HCT116 (cell line): ENCODE measurements around the gene CASK. TPM values are rescaled to one million over a fixed set of nuclear protein-coding genes. Genes with fewer than 3 reads are reported as not detected.

Source experiments
- ATAC-seq: fragments of 200-7000 bp; cut with Tn5 transposase; 2 replicates; pipeline ENCODE4 v1.9.1; 2020; ENCODE audit warnings: mild to moderate bottlenecking, moderate library complexity
- BruUV-seq: library from RNA; stranded (reverse); fragments of 400-500 nt; replicated peaks from 2 replicates; lab custom pipeline; 2021; lab: Mats Ljungman, UMichigan
- CTCF ChIA-PET: fragments of 300-600 bp; sonication (Branson Sonifier 250); formaldehyde crosslinking; loops from one replicate; lab custom pipeline; 2021; ENCODE audit warnings: antibody characterized with exemption; lab: Charles Lee
- POLR2A ChIA-PET: fragments of 300-600, 350-600 bp; sonication (Branson Sonifier 250); formaldehyde crosslinking; loops from one replicate; lab custom pipeline; 2021; ENCODE audit warnings: antibody characterized with exemption; lab: Charles Lee
- RAD21 ChIA-PET, 2 experiments: fragments of 300-600 bp; sonication (Branson Sonifier 250); formaldehyde crosslinking; loops; one replicate each; lab custom pipeline; 2023; ENCODE audit warnings: low total read pairs in 2 of 2; ENCODE audit not compliant: uncharacterized antibody in 2 of 2, unreplicated experiment in 2 of 2, low non-redundant PET in 1 of 2; lab: Charles Lee
- DNase-seq: peaks from one replicate; pipeline ENCODE4 v3.0.0-alpha.2; 2010; ENCODE audit warnings: low read depth, low spot score
- H2AFZ ChIP-seq: fragments of 200-600 bp; shearing (Covaris generic), sonication (generic); 2 replicates; pipeline ENCODE4 v1.6.1; 2017; ENCODE audit warnings: low read depth, mixed run types, mixed read lengths, antibody characterized with exemption, low read length; ENCODE audit not compliant: poor library complexity, severe bottlenecking
- H3K27ac ChIP-seq: 2 replicates; pipeline ENCODE4 v1.5.1; 2012; ENCODE audit warnings: low read depth, low read length
- H3K27me3 ChIP-seq: fragments of 200-600 bp; sonication (generic); 2 replicates; pipeline ENCODE4 v1.6.1; 2016; ENCODE audit warnings: mixed run types, low read length, mixed read lengths; ENCODE audit not compliant: insufficient read depth
- H3K36me3 ChIP-seq, 2 experiments: fragments of 200-500 bp in 1 of 2; fragments of 200-600 bp in 1 of 2; sonication (Bioruptor generic) in 1 of 2; sonication (generic) in 1 of 2; 2 replicates each; pipeline versions ENCODE4 v1.5.1 to v1.6.1; 2014 to 2016; ENCODE audit warnings: low read length in 2 of 2, inconsistent platforms in 1 of 2, mixed read lengths in 1 of 2, mixed run types in 1 of 2; ENCODE audit not compliant: insufficient read depth in 2 of 2, control insufficient read depth in 1 of 2
- H3K4me1 ChIP-seq, 2 experiments: fragments of 200-600 bp in 1 of 2; sonication (generic) in 1 of 2; 2 replicates each; pipeline versions ENCODE4 v1.5.1 to v1.6.1; 2012 to 2017; ENCODE audit warnings: low read length in 2 of 2, inconsistent platforms in 1 of 2, mild to moderate bottlenecking in 1 of 2, mixed read lengths in 1 of 2, mixed run types in 1 of 2, moderate library complexity in 1 of 2; ENCODE audit not compliant: insufficient read depth in 2 of 2, control insufficient read depth in 1 of 2
- H3K4me2 ChIP-seq: fragments of 200-600 bp; sonication (generic); 2 replicates; pipeline ENCODE4 v1.6.1; 2017; ENCODE audit warnings: mixed run types, low read length, mixed read lengths
- H3K4me3 ChIP-seq, 2 experiments: fragments of 200-600 bp in 1 of 2; sonication (generic) in 1 of 2; replicated peaks in 1 of 2; 2 replicates each; pipeline ENCODE4 v1.5.1; 2011 to 2016; ENCODE audit warnings: low read length in 2 of 2, control low read depth in 1 of 2, low read depth in 1 of 2, mild to moderate bottlenecking in 1 of 2, mixed read lengths in 1 of 2, mixed run types in 1 of 2
- H3K79me2 ChIP-seq: fragments of 200-600 bp; sonication (generic); 2 replicates; pipeline ENCODE4 v1.6.1; 2017; ENCODE audit warnings: mild to moderate bottlenecking, mixed run types, low read length, moderate library complexity, mixed read lengths; ENCODE audit not compliant: insufficient read depth
- H3K9ac ChIP-seq: fragments of 200-600 bp; sonication (generic); 2 replicates; pipeline ENCODE4 v1.6.1; 2016; ENCODE audit warnings: low read length, mixed read lengths
- H3K9me2 ChIP-seq: fragments of 200-600 bp; sonication (generic), shearing (Covaris generic); 2 replicates; pipeline ENCODE4 v1.6.1; 2017; ENCODE audit warnings: mixed run types, mild to moderate bottlenecking, moderate library complexity; ENCODE audit not compliant: insufficient read depth
- H3K9me3 ChIP-seq, 2 experiments: fragments of 200-500 bp in 1 of 2; fragments of 200-600 bp in 1 of 2; sonication (Bioruptor generic) in 1 of 2; sonication (generic) in 1 of 2; 2 replicates each; pipeline ENCODE4 v1.6.1; 2014 to 2017; ENCODE audit warnings: low read length in 2 of 2, mixed read lengths in 2 of 2, inconsistent platforms in 1 of 2, low read depth in 1 of 2, mild to moderate bottlenecking in 1 of 2, mixed run types in 1 of 2, moderate library complexity in 1 of 2; ENCODE audit not compliant: control insufficient read depth in 1 of 2, insufficient read depth in 1 of 2
- H4K20me1 ChIP-seq: fragments of 200-600 bp; sonication (generic), shearing (Covaris generic); 2 replicates; pipeline ENCODE4 v1.6.1; 2017; ENCODE audit warnings: mixed run types, mild to moderate bottlenecking, moderate library complexity; ENCODE audit not compliant: insufficient read depth
- CEBPB ChIP-seq: IDR thresholded peaks from 2 replicates; pipeline ENCODE4 v1.6.1; 2012; ENCODE audit warnings: low read depth
- EZH2 ChIP-seq: fragments of 200-600 bp; sonication (generic); IDR thresholded peaks from 2 replicates; pipeline ENCODE4 v1.6.1; 2017; ENCODE audit warnings: antibody characterized with exemption, mixed run types
- EZH2phosphoT487 ChIP-seq: fragments of 200-600 bp; IDR thresholded peaks from 2 replicates; pipeline ENCODE4 v1.6.1; 2018; ENCODE audit warnings: antibody characterized with exemption, borderline replicate concordance
- FOSL1 ChIP-seq: IDR thresholded peaks from 2 replicates; pipeline ENCODE4 v1.6.1; 2012; ENCODE audit warnings: low read depth
- JUND ChIP-seq: IDR thresholded peaks from 2 replicates; pipeline ENCODE4 v1.6.1; 2012
- POLR2A ChIP-seq: IDR thresholded peaks from 2 replicates; pipeline ENCODE4 v1.7.0; 2011; ENCODE audit warnings: borderline replicate concordance; ENCODE audit not compliant: insufficient read depth, insufficient read length; ENCODE audit errors: extremely low read depth
- POLR2AphosphoS5 ChIP-seq: IDR thresholded peaks from 2 replicates; pipeline ENCODE4 v1.6.1; 2011; ENCODE audit warnings: mild to moderate bottlenecking, low read depth, low read length, moderate library complexity
- SRF ChIP-seq: IDR thresholded peaks from 2 replicates; pipeline ENCODE4 v1.6.1; 2012; ENCODE audit warnings: low read depth
- intact Hi-C: fragments of 100-400 bp; cut with micrococcal nuclease; formaldehyde crosslinking; loops from 2 replicates; pipeline ENCODE4 v1.10.0; 2022
- total RNA-seq: library from RNA; stranded (reverse); gene quantifications from one replicate; pipeline ENCODE4 v1.2.1, GENCODE V29; 2021; ENCODE audit not compliant: unreplicated experiment
- TF ChIP-seq, protein P1 (sequence below), 3 experiments: fragments of 200-600 bp in 1 of 3; sonication (generic) in 1 of 3; IDR thresholded peaks in 2 of 3; conservative IDR thresholded peaks in 1 of 3; 2 replicates each; pipeline ENCODE4 v1.5.1; 2012 to 2017; ENCODE audit warnings: low read depth in 2 of 3, low read length in 2 of 3, antibody characterized with exemption in 1 of 3, borderline replicate concordance in 1 of 3, control low read depth in 1 of 3, mild to moderate bottlenecking in 1 of 3, mixed read lengths in 1 of 3, mixed run types in 1 of 3, moderate library complexity in 1 of 3; ENCODE audit not compliant: insufficient read depth in 1 of 3

CASK gene
- total RNA-seq, 1 experiment from 2014 or later, result 39.0 TPM

DNA sequence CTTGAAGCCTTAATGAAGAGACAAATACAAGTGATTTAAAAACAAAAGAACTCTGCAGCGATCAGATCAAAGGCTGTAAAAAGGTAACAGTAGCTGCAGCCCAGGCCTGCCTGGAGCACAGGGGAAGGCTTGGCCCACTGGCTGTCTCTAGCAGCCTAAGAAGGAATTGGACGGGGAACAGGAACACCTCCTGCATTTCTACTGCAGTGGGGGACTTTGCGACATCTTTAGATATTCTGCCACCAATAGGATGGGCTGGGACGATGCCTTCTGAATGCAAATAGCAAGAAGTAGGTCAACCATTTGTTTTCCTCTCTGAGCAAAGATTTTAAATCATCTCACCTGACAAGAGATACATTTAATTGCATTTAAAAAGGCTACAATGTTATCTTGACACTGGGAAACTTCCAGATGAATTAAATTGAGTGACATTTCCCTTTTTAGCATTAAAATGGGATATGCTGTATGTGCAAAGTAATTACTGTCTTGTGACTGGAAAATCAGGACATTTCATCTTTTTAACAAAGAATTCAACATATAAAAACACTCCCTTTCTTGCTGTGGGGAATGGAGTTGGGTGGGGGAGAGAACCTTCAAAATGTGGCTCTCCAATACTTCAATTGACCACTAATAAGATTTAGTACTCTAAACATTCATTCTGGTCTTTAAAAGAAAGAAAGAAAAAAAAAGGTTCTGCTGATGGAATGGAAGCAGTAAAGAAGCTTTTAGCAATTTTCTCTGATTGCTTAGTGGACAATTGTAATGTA lies 406.2 kb downstream of the CASK start:
- ChIA-PET RAD21 (no interaction called here), CTCF (no interaction called here), POLR2A (no interaction called here)
- H3K9ac ChIP-seq, result no peak overlapping the region
- H3K79me2 ChIP-seq, result no peaks in the 10 kb centered on the region
- H3K9me3 ChIP-seq, result no peaks in the 10 kb centered on the region
- no peaks in the 10 kb centered on the region for H3K9me2 ChIP-seq
- no peaks in the 10 kb centered on the region for H3K27me3 ChIP-seq
- no peak overlapping the region for H3K4me2 ChIP-seq
- no peaks in the 10 kb centered on the region for H3K36me3 ChIP-seq
- no peak for ATAC-seq
- no peak overlapping the region for H3K27ac ChIP-seq
- no peaks in the 10 kb centered on the region for H3K4me1 ChIP-seq
- H4K20me1 ChIP-seq, result no peaks in the 10 kb centered on the region
- no peak overlapping the region for H2AFZ ChIP-seq
- TF ChIP-seq CEBPB (no peak), JUND (no peak), EZH2phosphoT487 (no peak), POLR2A (no peak), EZH2 (no peak), SRF (no peak), POLR2AphosphoS5 (no peak), FOSL1 (no peak)
- TF ChIP-seq, protein P1, sequence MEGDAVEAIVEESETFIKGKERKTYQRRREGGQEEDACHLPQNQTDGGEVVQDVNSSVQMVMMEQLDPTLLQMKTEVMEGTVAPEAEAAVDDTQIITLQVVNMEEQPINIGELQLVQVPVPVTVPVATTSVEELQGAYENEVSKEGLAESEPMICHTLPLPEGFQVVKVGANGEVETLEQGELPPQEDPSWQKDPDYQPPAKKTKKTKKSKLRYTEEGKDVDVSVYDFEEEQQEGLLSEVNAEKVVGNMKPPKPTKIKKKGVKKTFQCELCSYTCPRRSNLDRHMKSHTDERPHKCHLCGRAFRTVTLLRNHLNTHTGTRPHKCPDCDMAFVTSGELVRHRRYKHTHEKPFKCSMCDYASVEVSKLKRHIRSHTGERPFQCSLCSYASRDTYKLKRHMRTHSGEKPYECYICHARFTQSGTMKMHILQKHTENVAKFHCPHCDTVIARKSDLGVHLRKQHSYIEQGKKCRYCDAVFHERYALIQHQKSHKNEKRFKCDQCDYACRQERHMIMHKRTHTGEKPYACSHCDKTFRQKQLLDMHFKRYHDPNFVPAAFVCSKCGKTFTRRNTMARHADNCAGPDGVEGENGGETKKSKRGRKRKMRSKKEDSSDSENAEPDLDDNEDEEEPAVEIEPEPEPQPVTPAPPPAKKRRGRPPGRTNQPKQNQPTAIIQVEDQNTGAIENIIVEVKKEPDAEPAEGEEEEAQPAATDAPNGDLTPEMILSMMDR (IDR thresholded peaks at IDR 0.05 in 2 of 3, conservative IDR thresholded peaks at IDR 0.05 in 1 of 3; ENCODE audit: borderline replicate concordance in 1 of 3, insufficient read depth in 1 of 3, low read depth in 2 of 3, low read length in 2 of 3), result no peak
- intact Hi-C loops, result no loop called here
- no TSS peak for BruUV-seq
- no peak for DNase-seq
- H3K4me3 ChIP-seq, result no peak overlapping the region
